Thymus (tissue), 11 donors: ENCODE results near the gene ATP2C2. TPM values are rescaled to one million over a fixed set of nuclear protein-coding genes. Genes with fewer than 3 reads are reported as not detected.
"Not testable (repeated sequence)": the region's sequence is repeated elsewhere in the genome, so short reads cannot be mapped to it uniquely, and the experiment has no call there.

Experiments
- DNase-seq, 9 donors: peaks; one replicate each; pipeline ENCODE4 v3.0.0-alpha.2; 2013; ENCODE audit warnings: low spot score in 9 of 9, low read depth in 6 of 9, missing footprints in 1 of 9
- H3K27ac ChIP-seq, 2 donors: one replicate each; pipeline ENCODE4 v1.5.1; 2013; ENCODE audit warnings: control low read depth in 1 of 2, low read depth in 1 of 2, low read length in 1 of 2, mild to moderate bottlenecking in 1 of 2, moderate library complexity in 1 of 2
- H3K27me3 ChIP-seq, 2 donors: one replicate each; pipeline ENCODE4 v1.5.1; 2013; ENCODE audit warnings: low read length in 1 of 2; ENCODE audit not compliant: control insufficient read depth in 2 of 2, insufficient read depth in 1 of 2
- H3K36me3 ChIP-seq, 2 donors: one replicate each; pipeline ENCODE4 v1.5.1; 2013; ENCODE audit warnings: low read length in 1 of 2, mild to moderate bottlenecking in 1 of 2, moderate library complexity in 1 of 2; ENCODE audit not compliant: control insufficient read depth in 2 of 2, insufficient read depth in 2 of 2
- H3K4me1 ChIP-seq, 2 donors: one replicate each; pipeline ENCODE4 v1.5.1; 2013; ENCODE audit warnings: low read length in 2 of 2; ENCODE audit not compliant: control insufficient read depth in 2 of 2, insufficient read depth in 2 of 2
- H3K4me3 ChIP-seq, 2 donors: one replicate each; pipeline ENCODE4 v1.5.1; 2013; ENCODE audit warnings: low read length in 2 of 2, control low read depth in 1 of 2, mild to moderate bottlenecking in 1 of 2
- H3K9me3 ChIP-seq, 2 donors: one replicate each; pipeline ENCODE4 v1.5.1; 2013; ENCODE audit warnings: low read length in 1 of 2, mild to moderate bottlenecking in 1 of 2; ENCODE audit not compliant: control insufficient read depth in 2 of 2, insufficient read depth in 1 of 2
- WGBS: extraction: QIAGEN DNeasy Blood & Tissue Kit; methylation state at CpG from one replicate; pipeline ENCODE4 v1.1.7; 2013; 5-methylcytosine and 5-hydroxymethylcytosine counted together
- polyA plus RNA-seq: library from polyadenylated mRNA; stranded (reverse); fragments of 200-250 nt; gene quantifications from one replicate; pipeline ENCODE4 v1.2.3, GENCODE V29; 2013
- total RNA-seq: library from RNA; stranded (reverse); fragments of 120-200 nt; gene quantifications from one replicate; pipeline ENCODE4 v1.2.4, GENCODE V29; 2013
- donor health status: healthy.

Gene ATP2C2
- total and polyA plus RNA-seq, 2 donors = 0.38 to 0.94 TPM

GRCh38 chr16:84337236-84337635 is 31.1 kb upstream of the ATP2C2 start:
- not testable (repeated sequence) for H3K27ac ChIP-seq, DNase-seq, H3K4me3 ChIP-seq, H3K27me3 ChIP-seq, H3K36me3 ChIP-seq, H3K4me1 ChIP-seq, H3K9me3 ChIP-seq

DNA sequence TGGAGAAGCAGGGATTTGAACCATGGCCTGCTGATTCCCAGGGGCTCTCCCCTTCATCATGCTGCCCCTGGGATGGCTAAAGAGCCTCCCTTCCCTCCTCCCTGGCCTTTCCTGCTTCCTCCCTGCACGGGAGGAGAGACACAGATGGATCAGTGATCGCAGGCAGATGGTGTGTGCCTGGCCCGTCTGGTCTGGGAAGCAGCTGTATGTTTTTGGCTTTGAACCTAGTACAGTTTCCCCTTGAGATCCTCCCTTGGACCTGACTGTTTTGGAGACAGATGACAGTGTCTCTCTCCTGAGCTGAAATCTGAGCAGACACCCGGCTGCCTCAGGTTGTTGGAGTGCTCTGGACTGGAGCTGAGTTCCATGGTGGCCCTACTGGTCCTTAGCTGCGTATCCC is 29.0 kb upstream of the ATP2C2 start:
- no peak for DNase-seq
- H3K27me3 ChIP-seq = peaks cover 0 to 2% of the 10 kb centered on the region in 2 donors
- H3K4me1 ChIP-seq = no peaks in the 10 kb centered on the region
- H3K9me3 ChIP-seq = no peaks in the 10 kb centered on the region
- H3K36me3 ChIP-seq = no peaks in the 10 kb centered on the region
- no peak overlapping the region for H3K27ac ChIP-seq
- no peak overlapping the region for H3K4me3 ChIP-seq
- 73% methylated on average over 5 of the region's 5 CpGs for WGBS

DNA sequence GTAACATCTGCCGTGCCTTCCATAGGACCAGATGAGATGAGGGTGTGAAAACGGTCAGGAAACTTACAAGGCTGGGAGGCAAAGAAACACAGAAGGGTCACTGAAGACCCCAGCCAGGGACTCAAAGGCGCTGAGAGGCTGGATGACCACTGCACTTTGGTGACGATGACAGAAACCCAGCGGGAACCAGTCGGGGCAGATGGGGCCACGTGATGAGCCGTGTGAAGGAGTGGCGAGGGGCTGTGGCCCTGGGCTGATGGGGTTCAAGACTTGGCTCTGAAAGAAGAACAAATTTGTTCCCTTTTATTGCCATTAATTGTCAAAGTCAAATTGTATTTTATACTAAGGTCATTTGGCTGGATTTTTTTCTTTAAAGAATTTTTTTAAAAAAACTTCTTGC is 28.6 kb upstream of the ATP2C2 start:
- no peak overlapping the region for H3K4me3 ChIP-seq
- no peaks in the 10 kb centered on the region for H3K4me1 ChIP-seq
- H3K9me3 ChIP-seq = no peaks in the 10 kb centered on the region
- H3K27me3 ChIP-seq = peaks cover 0 to 2% of the 10 kb centered on the region in 2 donors
- no peaks in the 10 kb centered on the region for H3K36me3 ChIP-seq
- no peak overlapping the region for H3K27ac ChIP-seq
- WGBS = 86% methylated on average over 9 of the region's 9 CpGs
- DNase-seq = no peak

DNA sequence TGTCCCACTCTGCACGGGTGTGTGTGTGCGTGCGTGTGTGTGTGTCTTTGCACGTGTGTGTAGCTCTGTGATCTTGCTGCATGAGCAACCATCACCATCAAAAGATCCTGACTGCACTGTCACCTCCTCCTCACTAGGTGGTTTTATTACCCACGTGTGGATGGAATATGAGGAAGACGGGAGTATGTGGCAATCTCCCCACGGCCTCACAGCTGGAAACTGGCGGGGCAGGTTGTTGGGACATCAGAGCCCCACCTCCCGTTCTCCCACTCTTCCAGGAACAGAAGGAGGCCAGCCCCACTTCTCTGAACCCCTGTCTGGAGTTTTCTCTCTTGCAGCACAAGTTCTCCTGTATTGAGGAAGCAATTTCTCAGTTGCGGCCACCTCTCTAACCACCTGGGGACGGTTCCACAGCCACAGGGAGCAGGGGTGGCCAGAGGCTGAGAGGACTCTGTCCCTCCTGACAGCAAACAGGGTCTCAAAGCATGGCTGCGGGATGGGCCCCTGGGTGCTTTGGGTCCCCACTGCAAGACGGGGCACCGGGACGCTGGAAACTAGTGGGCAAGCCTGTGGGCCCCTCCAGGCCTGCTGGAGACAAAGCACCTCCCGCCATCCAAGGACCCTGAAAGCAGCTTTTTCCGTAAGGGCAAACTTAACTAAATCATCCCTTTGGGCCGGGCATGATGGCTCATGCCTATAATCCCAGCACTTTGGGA is 27.9 kb upstream of the ATP2C2 start:
- Histone ChIP-seq H3K9me3 (no peaks in the 10 kb centered on the region), H3K27ac (no peak overlapping the region), H3K4me1 (no peaks in the 10 kb centered on the region), H3K36me3 (no peaks in the 10 kb centered on the region), H3K27me3 (peaks cover 0 to 2% of the 10 kb centered on the region in 2 donors), H3K4me3 (no peak overlapping the region)
- WGBS = 87% methylated on average over 18 of the region's 18 CpGs
- no peak for DNase-seq

- Histone ChIP-seq H3K4me3 (no peak overlapping the region), H3K36me3 (no peaks in the 10 kb centered on the region), H3K27me3 (peaks cover 0 to 2% of the 10 kb centered on the region in 2 donors), H3K27ac (no peak overlapping the region), H3K4me1 (no peaks in the 10 kb centered on the region), H3K9me3 (no peaks in the 10 kb centered on the region)
- 92% methylated on average over 24 of the region's 24 CpGs for WGBS
- no peak for DNase-seq
Observed at GRCh38 chr16:84341528-84342295, 26.6 kb upstream of the ATP2C2 start.

DNA sequence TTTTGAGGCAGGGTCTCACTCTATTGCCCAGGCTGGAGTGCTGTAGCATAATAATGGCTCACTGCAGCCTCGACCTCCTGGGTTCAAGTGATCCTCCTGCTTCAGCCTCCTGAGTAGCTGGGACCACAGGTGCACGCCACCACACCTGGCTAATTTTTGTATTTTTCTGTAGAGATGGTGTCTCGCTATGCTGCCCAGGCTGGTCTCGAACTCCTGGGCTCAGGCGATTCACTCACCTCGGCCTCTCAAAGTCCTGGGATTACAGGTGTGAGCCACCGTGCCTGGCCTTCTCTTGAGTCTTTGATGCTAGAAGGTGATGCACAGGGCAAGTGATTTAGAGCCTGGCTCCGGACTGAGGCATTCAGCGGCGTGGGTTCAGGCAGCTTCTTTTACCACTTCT is 24.5 kb upstream of the ATP2C2 start:
- H3K27me3 ChIP-seq, H3K36me3 ChIP-seq, H3K27ac ChIP-seq, H3K4me1 ChIP-seq, H3K9me3 ChIP-seq, H3K4me3 ChIP-seq, DNase-seq: not testable (repeated sequence)
- 96% methylated on average over 10 of the region's 10 CpGs for WGBS

GRCh38 chr16:84344781-84345180 is 23.6 kb upstream of the ATP2C2 start:
- H3K4me1 ChIP-seq = no peaks in the 10 kb centered on the region
- 94% methylated on average over 8 of the region's 8 CpGs for whole genome bisulfite sequencing
- H3K4me3 ChIP-seq = no peak overlapping the region
- no peaks in the 10 kb centered on the region for H3K27me3 ChIP-seq
- H3K27ac ChIP-seq = no peak overlapping the region
- H3K9me3 ChIP-seq = no peaks in the 10 kb centered on the region
- no peaks in the 10 kb centered on the region for H3K36me3 ChIP-seq
- no peak for DNase-seq

DNA sequence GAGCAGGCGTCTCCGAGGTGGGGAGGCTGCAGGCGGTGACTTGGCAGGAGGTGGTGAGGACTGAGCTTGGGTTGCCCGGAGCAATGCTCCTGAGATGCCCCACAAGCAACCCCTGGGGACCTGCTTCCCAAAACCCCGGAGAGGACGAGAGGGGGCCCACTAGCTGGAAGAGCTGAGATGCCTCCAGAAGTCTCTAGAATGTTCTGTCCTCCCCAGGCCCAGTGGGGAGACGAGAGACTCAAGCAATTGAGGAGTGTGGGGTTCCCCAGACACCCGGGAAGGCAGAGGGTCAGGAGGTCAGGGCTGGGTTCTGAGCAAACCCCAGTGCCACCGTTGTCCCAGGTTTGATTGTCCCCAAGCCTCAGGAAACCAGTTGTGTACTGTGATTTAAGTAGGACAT is 21.2 kb upstream of the ATP2C2 start:
- DNase-seq = no peak
- H3K4me3 ChIP-seq = no peak overlapping the region
- no peaks in the 10 kb centered on the region for H3K4me1 ChIP-seq
- WGBS = 94% methylated on average over 9 of the region's 9 CpGs
- no peaks in the 10 kb centered on the region for H3K9me3 ChIP-seq
- no peaks in the 10 kb centered on the region for H3K36me3 ChIP-seq
- H3K27ac ChIP-seq = no peak overlapping the region
- no peaks in the 10 kb centered on the region for H3K27me3 ChIP-seq

DNA sequence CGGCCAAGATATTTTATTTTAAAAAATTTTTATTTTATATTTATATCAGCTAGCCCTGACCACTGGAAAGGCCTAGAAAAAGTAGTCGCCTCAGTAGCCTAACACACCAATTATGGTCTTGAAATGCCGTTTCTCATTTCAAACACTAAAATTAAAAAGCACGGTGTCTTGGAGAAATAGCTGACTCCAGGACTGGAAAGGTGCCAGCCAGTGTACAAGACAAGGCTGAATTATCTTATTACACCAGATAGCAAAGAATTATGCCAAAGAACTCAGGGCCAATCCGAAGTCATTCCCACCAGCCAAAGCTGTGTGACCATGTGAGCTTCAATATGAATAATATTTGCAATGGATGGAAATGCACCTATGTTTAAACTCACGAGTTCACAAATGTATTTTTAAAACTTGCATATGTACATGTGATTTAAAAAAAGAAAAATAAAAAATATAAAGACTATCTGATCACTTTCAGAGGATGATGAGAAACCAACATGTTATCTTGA is 19.9 kb upstream of the ATP2C2 start:
- Histone ChIP-seq H3K4me3 (no peak overlapping the region), H3K27me3 (no peaks in the 10 kb centered on the region), H3K9me3 (no peaks in the 10 kb centered on the region), H3K36me3 (no peaks in the 10 kb centered on the region), H3K27ac (no peak overlapping the region), H3K4me1 (no peaks in the 10 kb centered on the region)
- WGBS = 90% methylated on average over 6 of the region's 6 CpGs
- DNase-seq = no peak
